ENCODE data around the gene PCBP3. TPM values are rescaled to one million over a fixed set of nuclear protein-coding genes. Genes with fewer than 3 reads are reported as not detected.

The PCBP3 gene
- total and polyA plus RNA-seq, 2 of the 8 experiments (the other 6 are each of a cell fraction or from before 2014, with no cell fraction given) = 3.5 to 6.3 TPM

DNA sequence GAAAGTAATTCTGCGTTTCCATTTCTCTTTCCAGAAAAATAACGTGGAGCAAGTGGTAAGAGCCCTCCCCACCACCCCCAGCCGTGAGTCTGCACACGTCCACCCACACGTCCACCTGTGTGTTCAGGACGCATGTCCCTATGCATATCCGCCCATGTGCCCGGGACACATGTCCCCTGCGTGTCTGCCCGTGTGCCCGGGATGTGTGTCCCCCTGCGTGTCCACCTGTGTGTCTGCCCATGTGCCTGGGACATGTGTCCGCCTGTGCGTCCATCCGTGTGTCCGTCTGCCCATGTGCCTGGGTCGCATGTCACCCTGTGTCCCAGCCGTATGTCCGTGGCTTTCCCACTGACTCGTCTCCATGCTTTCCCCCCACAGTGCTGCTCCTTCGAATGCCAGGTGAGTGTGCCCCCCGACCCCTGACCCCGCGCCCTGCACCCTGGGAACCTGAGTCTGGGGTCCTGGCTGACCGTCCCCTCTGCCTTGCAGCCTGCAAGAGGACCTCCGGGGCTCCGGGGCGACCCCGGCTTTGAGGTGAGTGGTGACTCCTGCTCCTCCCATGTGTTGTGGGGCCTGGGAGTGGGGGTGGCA is 343.7 kb downstream of the PCBP3 start:
- no peak overlapping the region for H4K91ac ChIP-seq (replicated peaks; ENCODE audit: insufficient read length, low read length)
- H3K56ac ChIP-seq (replicated peaks; ENCODE audit: insufficient read length, low read depth, low read length) = no peak overlapping the region
- peaks cover under 1 to 47% (median 15%) of the 10 kb centered on the region in 4 experiments; a peak in 5 of 8 replicates for H3K36me3 ChIP-seq (ENCODE audit: control insufficient read depth in 2 of 4, insufficient read depth in 4 of 4, low read length in 3 of 4)
- no peak overlapping the region for H2BK20ac ChIP-seq (ENCODE audit: low read length)
- WGBS, 2 experiments (ENCODE audit: extremely low coverage in 1 of 2, insufficient coverage in 1 of 2, insufficient read length in 1 of 2, insufficient replicate concordance in 2 of 2, low coverage in 1 of 2, low lambda C conversion rate in 2 of 2, missing lambda C conversion rate in 1 of 2) = 94% methylated on average over 29 of the region's 29 CpGs; no CpG with 5 or more reads in 1 of the 2 experiments
- TF ChIP-seq MAFK (IDR thresholded peaks at IDR 0.05; ENCODE audit: low read depth, low read length) (no peak), TEAD4 (IDR thresholded peaks at IDR 0.05; ENCODE audit: low read depth, low read length) (no peak), SP4 (IDR thresholded peaks at IDR 0.05; ENCODE audit: low read length) (no peak), GABPA (IDR thresholded peaks at IDR 0.05; ENCODE audit: borderline replicate concordance, insufficient read depth, low read length) (no peak), RNF2 (IDR thresholded peaks at IDR 0.05; ENCODE audit: borderline replicate concordance, low read depth, low read length, missing control alignments, poor library complexity, severe bottlenecking) (no peak), YY1 (IDR thresholded peaks at IDR 0.05; ENCODE audit: low read depth, low read length) (no peak), SAP30 (IDR thresholded peaks at IDR 0.05; ENCODE audit: insufficient read depth, insufficient replicate concordance, low read length) (no peak), CBX5 (IDR thresholded peaks at IDR 0.05; ENCODE audit: low read depth, low read length) (no peak), EGR1 (IDR thresholded peaks at IDR 0.05; ENCODE audit: borderline replicate concordance, low read depth, low read length) (no peak)
- TF ChIP-seq, protein P1, sequence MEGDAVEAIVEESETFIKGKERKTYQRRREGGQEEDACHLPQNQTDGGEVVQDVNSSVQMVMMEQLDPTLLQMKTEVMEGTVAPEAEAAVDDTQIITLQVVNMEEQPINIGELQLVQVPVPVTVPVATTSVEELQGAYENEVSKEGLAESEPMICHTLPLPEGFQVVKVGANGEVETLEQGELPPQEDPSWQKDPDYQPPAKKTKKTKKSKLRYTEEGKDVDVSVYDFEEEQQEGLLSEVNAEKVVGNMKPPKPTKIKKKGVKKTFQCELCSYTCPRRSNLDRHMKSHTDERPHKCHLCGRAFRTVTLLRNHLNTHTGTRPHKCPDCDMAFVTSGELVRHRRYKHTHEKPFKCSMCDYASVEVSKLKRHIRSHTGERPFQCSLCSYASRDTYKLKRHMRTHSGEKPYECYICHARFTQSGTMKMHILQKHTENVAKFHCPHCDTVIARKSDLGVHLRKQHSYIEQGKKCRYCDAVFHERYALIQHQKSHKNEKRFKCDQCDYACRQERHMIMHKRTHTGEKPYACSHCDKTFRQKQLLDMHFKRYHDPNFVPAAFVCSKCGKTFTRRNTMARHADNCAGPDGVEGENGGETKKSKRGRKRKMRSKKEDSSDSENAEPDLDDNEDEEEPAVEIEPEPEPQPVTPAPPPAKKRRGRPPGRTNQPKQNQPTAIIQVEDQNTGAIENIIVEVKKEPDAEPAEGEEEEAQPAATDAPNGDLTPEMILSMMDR (IDR thresholded peaks at IDR 0.05; ENCODE audit: control extremely low read depth in 1 of 3, insufficient read depth in 1 of 3, low read depth in 1 of 3, low read length in 3 of 3) = no peak
- H3K4me1 ChIP-seq (replicated peaks in 1 of 4; ENCODE audit: control insufficient read depth in 3 of 4, insufficient read depth in 4 of 4, low read length in 3 of 4) = peaks cover 0 to 8% (median 5%) of the 10 kb centered on the region in 4 experiments; a peak in 5 of 7 replicates
- POLR2A ChIA-PET (ENCODE audit: partially characterized antibody) = no interaction called here
- peaks cover 0 to 10% (median 3%) of the 10 kb centered on the region in 4 experiments; a peak in 3 of 7 replicates for H3K27me3 ChIP-seq (replicated peaks in 1 of 4; ENCODE audit: control insufficient read depth in 3 of 4, extremely low read depth in 1 of 4, insufficient read depth in 3 of 4, low read length in 3 of 4)
- H3K14ac ChIP-seq (ENCODE audit: insufficient read length) = no peak overlapping the region
- no peak overlapping the region for H3K27ac ChIP-seq (ENCODE audit: low read depth, low read length)
- H3K9me3 ChIP-seq (ENCODE audit: insufficient read depth in 2 of 2, low read depth in 1 of 2, low read length in 1 of 2) = no peaks in the 10 kb centered on the region
- H3K18ac ChIP-seq (ENCODE audit: extremely low read depth, low read length) = no peak overlapping the region
- peaks cover 7% of the 10 kb centered on the region; the same call in 1 of the 2 replicates for H3K23me2 ChIP-seq (ENCODE audit: low read depth, low read length)
- H3K4me2 ChIP-seq (ENCODE audit: insufficient read depth in 1 of 2, low read depth in 2 of 2, low read length in 2 of 2) = no peak overlapping the region
- H4K5ac ChIP-seq (ENCODE audit: insufficient read length, low read depth, low read length) = no peak overlapping the region
- no peak overlapping the region for H3K9ac ChIP-seq (replicated peaks in 1 of 4; ENCODE audit: extremely low read depth in 1 of 4, low read depth in 3 of 4, low read length in 3 of 4)
- no peak for FAIRE-seq
- no peak overlapping the region for H2BK12ac ChIP-seq (ENCODE audit: low read depth, low read length)
- H2AK5ac ChIP-seq (ENCODE audit: low read depth, low read length) = no peak overlapping the region
- H3K79me2 ChIP-seq (ENCODE audit: control insufficient read depth in 1 of 2, insufficient read depth in 2 of 2, low read length in 2 of 2) = 0 out of 4 replicates have a peak, but pooled peaks cover 0 to 4% of the 10 kb centered on the region in 2 experiments
- H2AFZ ChIP-seq (ENCODE audit: low read length) = no peak overlapping the region
- no peak overlapping the region for H2BK120ac ChIP-seq (replicated peaks; ENCODE audit: low read depth, low read length)
- H2BK15ac ChIP-seq (ENCODE audit: low read length) = no peak overlapping the region
- H3K4ac ChIP-seq (replicated peaks; ENCODE audit: insufficient read length, low read depth, low read length) = no peak overlapping the region
- DNase-seq (ENCODE audit: low read depth in 1 of 2, low spot score in 2 of 2) = no peak
- H4K8ac ChIP-seq (ENCODE audit: extremely low read depth, insufficient read depth, low read length) = no peak overlapping the region
- H3K4me3 ChIP-seq (ENCODE audit: extremely low read depth in 1 of 4, insufficient read depth in 2 of 4, low read depth in 3 of 4, low read length in 4 of 4) = no peak overlapping the region
- CTCF ChIA-PET (ENCODE audit: partially characterized antibody) = no interaction called here
- peaks cover 4% of the 10 kb centered on the region; the same call in 1 of the 2 replicates for H3K79me1 ChIP-seq (ENCODE audit: low read depth, low read length)
- peaks cover 0 to 16% of the 10 kb centered on the region in 2 experiments for H4K20me1 ChIP-seq (replicated peaks in 1 of 2; ENCODE audit: control insufficient read depth in 1 of 2, insufficient read depth in 2 of 2, low read length in 2 of 2)
- H2BK5ac ChIP-seq (ENCODE audit: low read depth, low read length) = peak overlapping the region; percentile 60; the same call in 1 of the 2 replicates
- no peak overlapping the region for H3K23ac ChIP-seq (ENCODE audit: insufficient read length)
